Jurkat, Clone E6-1 (cell line): ENCODE results near the gene PHETA2.
A peak's percentile ranks its signal among the peaks of the same experiment; 100 is the strongest.
"Not testable (repeated sequence)": the region's sequence is repeated elsewhere in the genome, so short reads cannot be mapped to it uniquely, and the experiment has no call there.

Source experiments
- DNase-seq: peaks from one replicate; pipeline ENCODE4 v3.0.0-alpha.2; 2011; ENCODE audit warnings: low read depth, low spot score
- H3K4me3 ChIP-seq: 2 replicates; pipeline ENCODE4 v1.5.1; 2011; ENCODE audit warnings: mild to moderate bottlenecking, low read length, control low read depth, moderate library complexity

PHETA2 gene

DNA sequence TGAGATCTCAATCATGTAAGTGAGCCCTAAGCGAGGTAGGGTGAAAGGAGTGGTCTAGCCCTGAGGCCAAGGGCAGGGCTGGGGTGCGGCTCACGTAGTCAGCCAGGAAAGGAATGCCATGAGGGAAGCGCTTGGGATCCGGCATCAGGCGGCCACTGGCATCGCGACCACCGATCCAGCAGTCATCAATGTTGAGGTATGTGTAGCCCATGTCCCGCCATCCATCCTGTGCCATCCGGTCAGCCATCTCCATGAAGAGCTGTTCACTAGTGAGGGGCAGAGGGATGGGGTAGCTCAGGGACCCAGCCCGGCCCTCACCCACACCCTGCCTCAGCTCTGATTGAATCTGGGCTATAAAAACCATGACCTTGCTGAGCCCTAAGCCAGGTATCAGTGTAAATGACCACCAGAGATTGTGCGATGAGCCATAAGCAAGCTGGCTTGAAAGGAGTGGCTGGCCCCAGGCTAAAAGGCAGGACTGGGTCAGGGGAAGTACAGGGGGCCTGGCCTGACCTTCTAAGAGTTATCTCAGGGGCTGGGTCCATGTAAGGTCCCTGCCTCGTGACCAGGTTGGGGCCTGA is 6.3 kb upstream of the PHETA2 start:
- no peak overlapping the region for H3K4me3 ChIP-seq
- DNase-seq = no peak

GRCh38 chr22:42068291-42068690 is 5.8 kb upstream of the PHETA2 start:
- DNase-seq = no peak
- H3K4me3 ChIP-seq = no peak overlapping the region

- no peak for DNase-seq
- peak overlapping the region; percentile 67 for H3K4me3 ChIP-seq
Observed at GRCh38 chr22:42069801-42070516, 4.1 kb upstream of the PHETA2 start.

GRCh38 chr22:42070517-42071422 is 3.3 kb upstream of the PHETA2 start, which contains the start of gene NAGA:
TSS of gene NAGA (minus strand) at chr22:42070812. CDS start at chr22:42070297, 515 bp downstream.
- H3K4me3 ChIP-seq = peak within 1 kb of the TSS; percentile 67
- peak; percentile 94 for DNase-seq

DNA sequence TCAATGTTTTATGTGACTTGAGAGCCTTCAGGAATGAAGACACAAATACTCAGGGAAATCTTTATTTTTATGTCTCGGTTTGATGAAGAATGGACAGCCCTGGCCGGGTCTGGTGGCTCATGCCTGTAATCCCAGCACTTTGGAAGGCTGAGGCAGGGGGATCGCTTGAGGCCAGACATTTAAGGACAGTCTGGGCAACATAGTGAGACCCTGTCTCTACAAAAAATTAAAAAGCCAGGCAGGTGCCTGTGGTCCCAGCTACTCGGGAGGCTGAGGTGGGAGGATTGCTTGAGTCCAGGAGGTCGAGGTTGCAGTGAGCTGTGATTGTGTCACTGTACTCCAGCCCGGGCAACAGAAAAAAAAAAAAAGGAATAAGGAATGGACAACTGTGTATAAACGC is 2.5 kb upstream of the PHETA2 start:
- not testable (repeated sequence) for DNase-seq
- peak overlapping the region; percentile 67 for H3K4me3 ChIP-seq

GRCh38 chr22:42072606-42073330 is 1.3 kb upstream of the PHETA2 start:
- H3K4me3 ChIP-seq = no peak overlapping the region
- DNase-seq = no peak

DNA sequence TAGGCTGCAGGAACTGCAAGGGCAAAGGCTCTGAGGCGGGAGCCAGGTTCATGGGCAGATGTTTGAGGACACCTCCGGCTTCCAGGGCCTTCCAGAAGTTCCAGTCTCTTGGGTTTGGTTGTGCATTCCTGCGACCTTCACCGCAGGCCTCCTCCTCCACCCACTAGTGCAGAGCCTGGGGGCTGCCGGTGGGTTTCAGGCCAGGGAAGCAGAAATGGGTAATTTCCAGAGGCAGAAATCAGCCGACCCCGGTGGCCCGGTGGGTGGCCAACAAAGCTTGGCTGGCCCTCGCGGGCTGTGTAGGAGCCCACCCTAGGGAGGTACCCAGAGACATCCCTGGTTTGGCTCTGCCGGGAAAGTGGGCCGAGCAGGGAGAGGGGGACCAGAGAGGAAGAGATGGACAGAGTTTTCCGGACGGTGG is 417 bp upstream of the PHETA2 start:
- H3K4me3 ChIP-seq = no peak overlapping the region
- DNase-seq = no peak

DNA sequence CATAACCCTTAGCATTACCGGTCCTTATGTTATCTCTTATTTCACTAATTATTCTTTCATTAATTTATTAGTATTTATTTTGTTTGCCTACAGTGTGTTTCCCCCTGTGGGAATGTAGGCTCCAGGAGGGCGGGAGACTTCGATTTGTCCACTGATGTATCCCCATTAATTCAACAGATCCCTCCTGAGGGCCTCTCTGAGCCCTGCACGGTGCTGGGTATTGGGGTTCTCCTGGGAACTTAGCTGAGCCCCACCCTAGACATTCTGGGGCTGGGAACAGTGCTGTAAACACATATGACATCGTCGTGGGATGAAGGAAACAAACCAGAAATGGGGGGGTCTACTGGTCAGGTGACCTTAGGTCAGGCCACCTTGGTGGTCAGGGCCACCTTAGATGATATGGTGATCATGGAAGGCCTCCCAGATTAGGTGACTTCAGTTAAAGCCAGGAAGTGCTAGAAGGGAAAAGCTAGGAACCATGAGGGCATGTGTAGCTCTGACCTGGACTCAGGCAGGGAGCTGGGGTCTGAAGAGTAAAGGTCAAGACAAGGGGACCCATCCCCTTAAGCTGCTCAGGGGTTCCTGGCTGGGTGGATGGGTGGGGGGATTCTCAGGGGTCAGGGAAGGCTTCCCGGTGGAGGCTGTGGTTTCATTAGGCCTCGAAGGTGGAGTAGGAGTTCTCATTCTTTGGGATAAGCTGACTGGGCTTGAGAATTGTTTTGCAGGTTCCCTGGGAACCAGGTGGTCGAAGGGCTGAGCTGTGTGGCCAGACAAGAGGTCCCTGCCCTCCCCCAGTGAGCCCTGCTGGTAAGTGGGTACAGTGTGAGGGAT is 1.0 kb downstream of the PHETA2 start:
- no peak overlapping the region for H3K4me3 ChIP-seq
- DNase-seq = no peak

- DNase-seq = no peak
- no peak overlapping the region for H3K4me3 ChIP-seq
Observed at GRCh38 chr22:42076764-42077485, 2.9 kb downstream of the PHETA2 start.

- no peak for DNase-seq
- no peak overlapping the region for H3K4me3 ChIP-seq
Observed at GRCh38 chr22:42077486-42078125, 3.6 kb downstream of the PHETA2 start.

GRCh38 chr22:42078469-42079318 is 4.6 kb downstream of the PHETA2 start:
- DNase-seq = no peak
- H3K4me3 ChIP-seq = peak overlapping the region; percentile 92

DNA sequence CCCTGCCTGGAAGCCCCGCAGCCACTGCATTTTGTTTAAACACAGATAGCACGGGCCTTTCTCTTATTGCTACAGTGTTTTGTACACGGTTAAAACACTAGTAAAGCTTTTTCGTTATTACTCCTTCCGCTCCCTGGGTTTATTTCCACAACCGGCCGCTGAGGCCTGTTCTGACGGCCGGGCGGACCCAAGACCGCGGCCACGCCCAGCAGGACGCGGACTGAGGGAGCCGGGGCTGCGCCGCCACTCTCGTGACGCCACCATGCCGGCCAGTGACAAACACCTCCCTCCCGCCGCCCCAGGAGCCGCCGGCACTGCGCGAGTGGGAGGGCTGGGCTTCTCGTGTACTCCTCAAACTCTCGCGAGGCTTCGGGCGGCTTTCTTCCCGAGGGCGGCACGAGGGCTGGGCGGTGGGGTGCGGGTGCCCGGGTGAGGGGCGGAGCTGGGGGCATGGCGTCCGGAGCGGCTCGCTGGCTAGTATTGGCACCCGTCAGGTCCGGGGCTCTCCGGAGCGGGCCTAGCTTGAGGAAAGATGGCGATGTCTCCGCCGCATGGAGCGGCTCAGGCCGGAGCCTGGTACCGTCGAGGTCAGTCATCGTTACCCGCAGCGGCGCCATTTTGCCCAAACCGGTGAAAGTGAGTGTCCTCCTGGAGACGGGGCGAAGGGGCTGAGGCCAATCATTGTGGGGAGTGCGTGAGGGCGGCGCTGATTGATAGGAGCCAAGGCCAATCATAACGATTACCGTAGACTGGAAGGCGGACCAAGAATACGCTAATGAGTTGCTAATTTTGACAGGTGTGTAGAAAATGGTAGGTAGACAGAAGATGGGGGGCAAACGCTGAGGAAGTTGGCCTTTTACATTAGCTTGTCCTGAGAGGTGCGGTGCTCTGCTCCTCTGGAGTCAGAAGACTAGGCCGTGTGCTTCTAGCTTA is 5.5 kb downstream of the PHETA2 start, which contains the start of gene SMDT1:
TSS of gene SMDT1 (plus strand) at position 382 of the 933 bp plus-strand sequence. CDS start at position 451, 69 bp downstream.
- peak; percentile 99 for DNase-seq
- H3K4me3 ChIP-seq = peak within 1 kb of the TSS; percentile 92

GRCh38 chr22:42080287-42080686 is 6.2 kb downstream of the PHETA2 start:
- H3K4me3 ChIP-seq = peak overlapping the region; percentile 92
- no peak for DNase-seq

DNA sequence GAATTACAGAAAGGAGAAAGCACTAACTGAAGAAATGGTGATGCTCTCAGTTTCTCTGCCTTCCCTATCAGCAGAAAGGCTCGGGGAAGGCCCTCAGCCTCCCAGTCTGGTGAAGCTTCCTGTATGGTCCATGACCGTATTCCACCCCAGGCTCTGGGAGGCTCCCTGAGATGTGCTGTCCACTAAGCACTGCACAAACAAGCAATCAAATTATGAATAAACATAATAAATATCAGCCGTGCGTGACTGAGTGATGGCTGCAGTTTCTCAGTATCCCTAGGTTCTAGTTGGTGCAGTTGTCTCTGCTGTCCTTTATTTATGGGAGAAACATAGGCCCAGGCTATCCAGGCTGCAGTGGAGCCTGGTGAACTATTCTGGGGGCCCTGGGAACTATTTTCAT is 9.1 kb downstream of the PHETA2 start:
- DNase-seq = no peak
- H3K4me3 ChIP-seq = no peak overlapping the region

DNA sequence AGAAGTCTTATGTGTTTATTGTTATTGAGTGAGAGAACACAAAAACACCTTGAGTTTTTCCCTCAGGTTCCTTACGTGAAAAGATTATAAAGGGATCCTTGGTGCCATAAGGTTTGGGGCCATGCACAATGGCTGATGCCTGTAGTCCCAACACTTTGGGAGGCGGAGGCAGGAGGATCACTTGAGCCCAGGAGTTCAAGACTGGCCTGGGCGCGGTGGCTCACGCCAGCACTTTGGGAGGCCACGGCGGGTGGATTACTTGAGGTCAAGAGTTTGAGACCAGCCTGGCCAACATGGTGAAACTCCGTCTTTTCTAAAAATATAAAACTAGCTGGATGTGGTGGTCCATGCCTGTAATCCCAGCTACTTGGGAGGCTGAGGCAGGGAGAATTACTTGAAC is 10.8 kb downstream of the PHETA2 start:
- no peak overlapping the region for H3K4me3 ChIP-seq
- no peak for DNase-seq
